Inferior parietal cortex (tissue), 1 donor: ENCODE data around the gene SKOR1.

Experiments
- DNase-seq: peaks from one replicate; pipeline ENCODE4 v3.0.0-alpha.2; 2016; ENCODE audit errors: extremely low spot score

SKOR1 gene

DNA sequence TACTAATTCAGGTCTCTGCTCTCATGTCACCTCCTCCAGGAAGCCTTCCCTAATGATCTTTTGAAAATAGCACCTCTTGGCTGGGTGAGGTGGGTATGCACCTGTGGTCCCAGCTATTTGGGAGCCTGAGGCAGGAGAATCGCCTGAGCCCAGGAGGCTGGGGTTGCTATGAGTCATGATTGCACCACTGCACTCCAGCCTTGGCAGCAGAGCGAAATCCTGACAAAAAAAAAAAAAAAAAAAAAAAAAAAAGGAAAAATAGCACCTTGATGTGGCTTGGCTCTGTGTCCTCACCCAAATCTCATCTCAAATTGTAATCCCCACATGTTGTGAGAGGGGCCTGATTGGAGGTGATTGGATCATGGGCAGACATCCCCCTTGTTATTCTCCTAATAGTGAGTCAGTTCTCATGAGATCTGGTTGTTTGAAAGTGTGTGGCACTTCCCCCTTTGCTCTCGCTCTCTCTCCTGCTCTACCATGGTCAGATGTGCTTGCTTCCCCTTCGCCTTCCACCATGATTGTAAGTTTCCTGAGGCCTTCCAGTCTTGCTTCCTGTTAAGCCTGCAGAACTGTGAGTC is 25.8 kb downstream of the SKOR1 start:
- DNase-seq, result no peak

GRCh38 chr15:67852418-67852817 is 27.1 kb downstream of the SKOR1 start:
- no peak for DNase-seq

GRCh38 chr15:67853454-67853853 is 28.1 kb downstream of the SKOR1 start:
- no peak for DNase-seq

DNA sequence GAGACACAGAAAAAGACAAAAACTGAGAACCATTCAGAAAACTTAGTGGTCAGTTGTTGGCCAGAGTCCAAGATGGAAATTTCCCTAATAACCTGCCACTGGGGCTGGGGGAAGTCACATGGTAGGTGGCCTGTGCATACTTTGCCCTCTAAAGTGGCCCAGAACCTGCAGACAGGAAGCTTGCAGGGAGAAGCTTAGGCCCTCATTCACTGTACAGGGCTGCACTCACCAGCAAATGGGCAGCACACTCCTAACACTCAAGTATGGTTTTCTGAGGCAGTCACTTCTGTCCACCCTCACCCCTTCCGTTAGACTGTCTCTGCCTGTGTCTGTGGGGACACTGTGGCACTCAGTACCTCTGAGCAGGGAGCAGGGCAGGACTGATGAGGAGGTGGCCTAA is 29.0 kb downstream of the SKOR1 start:
- DNase-seq, result no peak

GRCh38 chr15:67855842-67856241 is 30.5 kb downstream of the SKOR1 start:
- DNase-seq, result no peak

DNA sequence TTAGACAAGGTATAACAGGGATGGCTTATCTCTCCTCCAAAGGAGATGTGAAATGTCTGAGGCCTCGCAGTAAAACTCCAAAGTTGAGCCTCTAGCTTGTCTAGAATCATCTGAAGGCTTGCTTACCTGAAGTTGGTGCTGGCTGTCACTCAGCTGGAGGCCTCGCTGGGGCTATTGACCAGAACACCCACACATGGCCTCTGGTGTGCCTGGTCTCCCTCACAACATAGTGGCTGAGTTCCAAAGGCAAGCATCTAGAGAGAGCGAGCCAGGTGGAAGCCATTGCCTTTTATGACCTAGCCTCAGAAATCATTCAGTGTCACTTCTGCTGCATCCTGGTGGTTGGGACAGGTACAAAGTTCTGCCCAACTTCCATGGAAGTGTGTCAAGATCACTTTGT is 31.9 kb downstream of the SKOR1 start:
- DNase-seq, result no peak

DNA sequence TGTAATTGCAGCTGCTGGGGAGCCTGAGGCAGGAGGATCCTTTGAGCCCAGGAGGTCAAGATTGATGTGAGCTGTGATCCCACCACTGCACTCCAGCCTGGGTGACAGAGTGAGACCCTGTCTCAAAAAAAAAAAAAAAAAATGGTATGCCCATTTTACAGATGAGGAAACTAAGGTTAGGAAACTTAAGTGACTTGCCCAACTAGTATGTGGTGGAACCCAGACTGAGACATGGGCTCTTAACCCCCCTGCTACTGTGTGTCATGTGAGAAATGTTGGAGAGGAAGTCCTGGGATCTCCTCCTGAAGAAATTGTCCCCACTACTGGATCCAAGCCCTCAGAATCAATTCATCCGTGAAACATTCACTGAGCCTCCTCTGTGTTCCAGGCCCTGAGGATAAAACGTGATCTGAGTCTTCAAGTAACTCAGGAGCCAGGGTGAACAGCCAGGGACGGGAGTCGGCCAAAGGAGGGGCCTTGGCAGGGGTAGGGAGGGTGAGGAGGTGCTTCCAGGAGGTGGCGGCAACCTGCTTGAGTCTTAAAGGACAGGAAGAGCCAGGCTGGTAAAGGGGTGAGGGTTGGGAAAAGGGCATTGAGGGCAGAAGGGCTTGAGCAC is 34.1 kb downstream of the SKOR1 start:
- no peak for DNase-seq

DNA sequence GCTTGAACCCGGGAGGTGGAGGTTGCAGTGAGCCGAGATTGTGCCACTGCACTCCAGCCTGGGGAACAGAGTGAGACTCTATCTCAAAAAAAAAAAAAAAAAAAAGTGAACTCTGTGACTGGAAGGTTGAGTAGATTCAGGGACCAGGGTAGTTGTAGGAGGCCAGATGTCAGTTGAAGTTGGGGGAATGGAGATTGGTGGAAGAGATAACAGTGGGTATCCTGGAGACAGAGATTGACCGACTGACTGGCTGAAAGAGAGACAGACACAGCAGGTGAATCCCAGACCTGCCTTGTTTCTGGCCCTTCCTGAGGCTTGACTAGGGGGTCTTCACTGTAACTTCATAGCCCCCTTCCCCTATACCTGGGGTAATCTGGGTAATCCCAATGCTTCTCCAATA is 36.7 kb downstream of the SKOR1 start:
- no peak for DNase-seq

DNA sequence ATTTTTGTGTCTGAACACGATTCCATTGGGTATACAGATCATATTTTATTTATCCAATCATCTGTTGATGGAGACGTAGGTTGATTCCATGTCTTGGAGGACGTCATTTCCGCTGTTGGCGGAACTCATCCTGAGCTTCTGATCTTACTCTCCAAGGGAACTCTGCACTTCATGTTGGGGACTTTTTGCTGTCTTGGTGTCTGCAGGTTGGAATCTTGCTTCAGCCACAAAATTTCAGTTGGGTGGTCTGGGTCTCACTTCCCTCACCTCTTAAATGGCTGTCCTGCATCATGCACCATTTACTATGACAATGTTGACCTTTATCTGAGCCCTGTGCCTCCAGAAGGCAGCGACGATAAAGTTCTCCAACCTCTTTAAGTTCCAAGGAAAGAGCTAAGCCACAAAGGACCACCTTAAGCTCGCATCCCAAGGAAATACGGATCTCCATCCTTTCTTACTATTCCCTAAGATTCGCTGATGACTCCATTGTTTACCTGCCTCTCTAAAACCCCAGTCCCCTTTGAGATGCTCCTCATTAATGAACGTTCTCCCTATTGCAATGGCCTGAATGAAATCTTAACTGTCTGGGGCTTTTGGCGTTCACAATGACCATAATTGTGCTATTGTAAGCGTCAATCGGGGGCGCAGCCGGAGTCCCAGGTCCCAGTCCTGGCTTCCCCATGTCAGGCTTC is 37.6 kb downstream of the SKOR1 start:
- DNase-seq, result no peak

- peak; percentile 83 for DNase-seq
These were observed 38.2 kb downstream of the SKOR1 start for GRCh38 chr15:67863442-67863987.

- DNase-seq, result no peak
These were observed 40.0 kb downstream of the SKOR1 start for GRCh38 chr15:67865331-67865730.

DNA sequence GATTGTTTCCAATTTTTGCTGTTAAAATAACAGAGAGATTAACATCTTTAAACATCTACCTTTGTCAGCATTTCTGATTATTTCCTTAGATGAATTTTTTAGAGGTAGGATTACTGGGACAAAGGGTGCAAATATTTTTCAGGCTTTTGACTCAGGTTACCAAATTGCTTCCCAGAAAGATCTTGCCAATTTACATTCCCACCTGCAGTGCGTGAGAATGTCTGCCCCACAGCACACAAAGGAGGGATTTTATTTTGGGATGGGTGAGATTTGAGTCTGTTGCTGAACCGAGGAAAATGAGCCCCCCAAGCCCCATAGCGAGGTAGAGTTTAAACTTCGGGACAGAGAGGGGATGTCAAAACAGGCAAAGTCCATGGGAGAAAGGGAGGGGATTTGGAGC is 40.5 kb downstream of the SKOR1 start:
- no peak for DNase-seq

DNA sequence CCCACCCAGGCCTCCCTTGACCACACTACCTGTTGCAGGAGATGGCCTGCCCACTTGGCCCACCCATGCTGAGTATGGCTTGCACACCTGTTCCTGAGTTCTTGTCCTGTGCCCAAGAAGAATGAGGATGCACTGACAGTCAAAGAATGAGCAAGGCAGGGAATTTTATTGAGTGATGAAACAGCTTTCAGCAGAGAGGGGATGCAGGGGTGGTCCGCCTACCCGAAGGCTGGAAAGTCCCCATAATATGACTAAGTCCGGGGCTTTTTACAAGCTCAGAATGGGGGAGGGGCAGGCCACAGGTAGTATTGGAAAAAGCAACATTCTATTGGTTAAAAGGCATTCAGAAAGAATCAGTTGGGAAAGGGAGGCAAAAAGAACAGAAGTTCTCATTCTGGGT is 44.4 kb downstream of the SKOR1 start:
- DNase-seq, result no peak

DNA sequence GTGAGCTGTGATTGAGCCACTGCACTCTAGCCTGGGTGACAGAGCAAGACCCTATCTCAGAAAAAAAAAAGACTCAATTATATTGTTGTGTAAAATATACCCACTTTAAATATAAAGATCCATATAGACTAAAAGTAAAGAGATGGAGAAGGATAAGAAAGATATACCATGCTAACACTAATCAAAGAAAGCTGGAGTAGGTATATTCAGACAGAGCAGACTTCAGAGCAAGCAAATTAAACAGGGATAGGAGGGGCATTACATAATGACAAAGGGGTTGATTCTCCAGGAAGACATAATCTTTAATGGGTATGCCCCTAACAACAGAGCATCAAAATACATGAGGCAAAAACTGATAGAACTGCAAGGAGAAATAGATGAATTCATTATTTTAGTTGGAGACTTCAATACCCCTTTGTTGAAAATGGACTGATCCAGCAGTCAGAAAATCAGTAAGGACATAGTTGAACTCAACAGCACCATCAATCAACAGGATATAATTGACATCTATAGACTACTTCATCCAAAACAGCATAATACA is 45.6 kb downstream of the SKOR1 start:
- DNase-seq, result no peak

GRCh38 chr15:67873777-67874176 is 48.5 kb downstream of the SKOR1 start:
- DNase-seq, result no peak

- DNase-seq, result no peak
These were observed 53.5 kb downstream of the SKOR1 start for GRCh38 chr15:67878712-67879206.

DNA sequence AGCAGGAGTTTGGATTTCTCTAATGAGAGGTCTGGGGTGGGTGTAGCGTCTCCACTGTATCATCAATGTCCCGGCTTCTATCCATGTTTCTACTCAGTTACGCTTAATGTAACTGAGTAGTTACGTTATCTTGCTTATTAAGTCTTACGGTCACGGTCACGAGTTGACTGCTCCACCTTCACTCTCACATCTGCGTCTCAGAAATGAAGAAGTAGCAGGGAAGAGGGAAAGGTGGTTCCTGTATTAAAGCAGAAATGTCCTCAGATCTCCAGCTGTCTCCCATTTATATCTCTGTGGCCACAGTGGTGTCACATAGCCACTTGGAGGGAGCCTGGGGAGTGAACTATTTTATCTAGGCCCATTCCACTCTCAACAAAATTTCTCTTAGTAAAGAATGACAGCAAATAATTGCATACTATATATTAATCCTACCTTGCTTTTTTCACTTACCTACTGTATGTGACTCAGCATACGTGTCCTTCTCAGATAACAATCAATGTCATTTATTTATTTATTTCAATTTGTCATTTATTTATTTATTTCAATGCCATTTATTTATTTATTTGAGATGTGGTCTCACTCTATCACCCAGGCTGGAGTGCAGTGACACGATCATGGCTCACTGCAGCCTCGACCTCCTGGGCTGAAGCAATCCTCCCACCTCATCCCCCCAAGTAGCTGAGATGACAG is 54.3 kb downstream of the SKOR1 start:
- DNase-seq, result no peak

DNA sequence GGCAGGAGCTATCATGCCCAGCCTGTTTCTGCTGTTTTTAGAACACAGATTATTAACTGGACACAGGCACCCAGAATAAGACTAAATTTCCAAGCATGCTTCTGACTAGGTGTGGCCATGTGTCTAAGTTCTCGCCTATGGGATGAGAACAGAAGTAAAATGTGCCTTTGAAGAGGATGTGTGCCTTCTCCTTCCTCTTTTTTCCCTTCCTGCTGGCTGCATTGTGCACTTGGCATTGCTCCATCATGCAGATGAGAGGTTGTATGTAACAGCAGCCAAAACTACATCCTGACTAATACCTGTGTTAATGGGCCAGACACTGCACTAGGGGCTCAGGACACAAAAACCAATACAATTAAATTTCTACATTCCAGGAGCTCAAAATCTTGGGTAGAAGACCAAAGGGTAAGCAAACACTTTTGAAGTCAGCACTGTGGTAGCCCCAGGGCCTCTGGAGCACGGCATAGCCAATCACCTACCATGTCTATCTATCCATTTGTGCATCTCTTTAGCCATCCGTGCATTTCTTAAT is 55.4 kb downstream of the SKOR1 start:
- no peak for DNase-seq

- DNase-seq, result no peak
These were observed 57.4 kb downstream of the SKOR1 start for GRCh38 chr15:67882487-67883233.

DNA sequence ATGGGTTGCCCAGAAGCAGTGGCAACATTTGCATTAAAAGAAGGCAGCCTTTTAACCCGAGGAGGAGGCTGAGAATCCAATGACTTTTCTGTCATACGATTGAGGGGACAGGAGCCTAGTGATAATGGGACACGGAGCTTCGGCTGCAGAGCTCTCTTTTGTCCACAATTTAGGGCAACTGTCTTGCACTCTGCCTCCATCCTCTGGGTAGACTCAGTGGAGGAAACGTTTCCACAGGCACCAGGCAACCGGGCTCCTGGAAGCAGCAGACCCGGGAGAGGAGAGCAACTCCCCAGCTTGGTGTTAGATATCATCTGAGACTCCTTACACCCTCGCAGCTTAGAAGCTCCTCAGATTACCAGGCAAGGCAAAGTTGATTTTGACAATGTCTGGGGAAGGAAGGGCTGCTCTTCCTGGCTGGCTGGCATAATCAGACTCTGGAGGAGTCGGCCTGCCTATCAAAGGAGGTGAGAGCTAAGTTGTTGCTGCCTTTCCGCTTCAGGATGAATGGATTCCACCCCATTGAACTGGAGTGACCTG is 58.0 kb downstream of the SKOR1 start:
- DNase-seq, result no peak

DNA sequence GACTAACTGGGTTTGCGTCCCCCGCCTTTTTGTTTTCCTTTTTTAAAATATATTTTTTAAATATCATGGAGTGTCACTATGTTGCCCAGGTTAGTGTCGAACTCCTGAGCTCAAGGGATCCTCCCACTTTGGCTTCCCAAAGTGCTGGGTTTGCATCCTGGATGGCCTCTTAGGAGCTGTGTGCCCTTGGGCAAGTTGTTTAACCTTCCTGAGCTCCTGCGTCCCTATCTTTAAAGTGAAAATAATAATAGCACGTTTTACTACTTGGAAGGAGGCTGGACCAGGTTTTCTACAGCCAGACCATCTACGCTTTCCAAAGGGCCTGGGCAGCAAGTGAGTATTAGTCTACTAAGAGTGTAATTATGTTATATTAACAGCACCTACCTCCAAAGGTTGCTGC is 58.7 kb downstream of the SKOR1 start:
- no peak for DNase-seq
